Tibial nerve (tissue), 4 donors: ENCODE results near the gene ST3GAL4.
A peak's percentile ranks its signal among the peaks of the same experiment; 100 is the strongest.

Source experiments
- CTCF ChIP-seq, 5 experiments: fragments of 200-600 bp in 3 of 5; fragments of 450-650 bp in 2 of 5; sonication (generic) in 3 of 5; IDR thresholded peaks; one replicate each; pipeline ENCODE4 v1.5.1; 2016 to 2019; ENCODE audit warnings: antibody characterized with exemption in 5 of 5, mild to moderate bottlenecking in 3 of 5, moderate library complexity in 2 of 5
- EP300 ChIP-seq, 2 donors: sonication (generic); formaldehyde crosslinking; IDR thresholded peaks; one replicate each; pipeline ENCODE4 v1.6.1; 2017; ENCODE audit warnings: antibody characterized with exemption in 2 of 2, mild to moderate bottlenecking in 1 of 2
- POLR2A ChIP-seq, 2 donors: fragments of 450-650 bp; IDR thresholded peaks; one replicate each; pipeline ENCODE4 v1.6.1; 2017; ENCODE audit warnings: antibody characterized with exemption in 2 of 2, mild to moderate bottlenecking in 2 of 2, moderate library complexity in 2 of 2

- TF ChIP-seq POLR2A (IDR thresholded peaks at IDR 0.05): no peak
- TF ChIP-seq CTCF (IDR thresholded peaks at IDR 0.05): no peak
- peak in 1 of 2 donors; percentile 33 for TF ChIP-seq EP300 (IDR thresholded peaks at IDR 0.05)
Observed at GRCh38 chr11:126459691-126460281, 104.3 kb downstream of the ST3GAL4 start.
